GM12874 (cell line): ENCODE measurements around the gene THRB.

Experiments
- TF ChIP-seq, protein P1 (sequence below): IDR thresholded peaks from 2 replicates; pipeline ENCODE4 v1.5.1; 2011; ENCODE audit warnings: low read depth, mild to moderate bottlenecking, control low read depth, low read length, moderate library complexity; ENCODE audit not compliant: insufficient read depth

Gene THRB

GRCh38 chr3:24512564-24513197 is 18.0 kb upstream of the THRB start:
- TF ChIP-seq, protein P1, sequence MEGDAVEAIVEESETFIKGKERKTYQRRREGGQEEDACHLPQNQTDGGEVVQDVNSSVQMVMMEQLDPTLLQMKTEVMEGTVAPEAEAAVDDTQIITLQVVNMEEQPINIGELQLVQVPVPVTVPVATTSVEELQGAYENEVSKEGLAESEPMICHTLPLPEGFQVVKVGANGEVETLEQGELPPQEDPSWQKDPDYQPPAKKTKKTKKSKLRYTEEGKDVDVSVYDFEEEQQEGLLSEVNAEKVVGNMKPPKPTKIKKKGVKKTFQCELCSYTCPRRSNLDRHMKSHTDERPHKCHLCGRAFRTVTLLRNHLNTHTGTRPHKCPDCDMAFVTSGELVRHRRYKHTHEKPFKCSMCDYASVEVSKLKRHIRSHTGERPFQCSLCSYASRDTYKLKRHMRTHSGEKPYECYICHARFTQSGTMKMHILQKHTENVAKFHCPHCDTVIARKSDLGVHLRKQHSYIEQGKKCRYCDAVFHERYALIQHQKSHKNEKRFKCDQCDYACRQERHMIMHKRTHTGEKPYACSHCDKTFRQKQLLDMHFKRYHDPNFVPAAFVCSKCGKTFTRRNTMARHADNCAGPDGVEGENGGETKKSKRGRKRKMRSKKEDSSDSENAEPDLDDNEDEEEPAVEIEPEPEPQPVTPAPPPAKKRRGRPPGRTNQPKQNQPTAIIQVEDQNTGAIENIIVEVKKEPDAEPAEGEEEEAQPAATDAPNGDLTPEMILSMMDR = no peak

DNA sequence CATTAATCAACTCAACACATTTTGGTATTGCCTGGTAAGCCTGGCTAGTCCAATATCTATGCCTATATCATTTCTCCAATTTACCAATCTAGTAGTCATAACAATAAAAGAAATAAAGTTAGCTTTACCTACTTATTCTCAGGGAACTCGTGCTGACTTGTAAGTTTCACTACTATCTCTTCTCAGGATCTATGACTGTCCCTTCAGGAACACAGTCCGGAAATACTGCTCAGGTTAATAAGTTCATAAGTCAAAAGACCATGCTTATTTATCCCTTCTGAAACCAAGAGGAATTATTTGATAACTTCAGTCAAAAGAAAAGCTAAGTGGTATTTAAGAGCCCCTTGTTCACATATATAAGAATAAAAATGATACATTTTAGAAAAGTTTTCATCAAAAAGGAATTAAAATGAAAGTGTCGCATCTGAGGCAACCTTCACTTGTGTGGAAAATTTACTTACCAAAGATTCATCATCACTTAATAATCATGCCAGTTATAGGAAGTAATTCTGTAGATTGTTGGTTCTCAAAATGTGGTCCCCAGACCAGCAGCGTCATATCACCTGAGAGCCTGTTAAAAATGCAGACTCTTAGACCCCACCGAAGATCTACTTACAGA is 15.5 kb upstream of the THRB start:
- TF ChIP-seq, protein P1 = no peak

DNA sequence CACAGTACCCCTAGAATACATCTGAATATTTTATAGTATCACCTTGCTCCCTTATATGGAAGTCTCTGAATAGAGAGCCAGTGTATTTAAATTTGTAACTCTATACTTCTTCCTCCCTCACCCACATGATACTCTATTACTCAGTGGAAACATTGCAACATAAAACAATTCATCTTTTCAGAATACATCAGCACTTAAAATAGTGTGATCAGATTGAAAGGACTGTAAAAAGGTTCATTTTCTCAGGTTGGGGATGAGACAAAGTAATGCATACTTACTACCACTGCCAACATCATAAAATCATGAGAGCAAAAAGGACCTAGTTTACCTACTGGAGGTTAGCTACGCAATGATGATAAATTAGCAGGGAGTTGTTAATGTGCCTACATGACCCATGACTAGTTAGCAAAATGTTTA is 13.8 kb upstream of the THRB start:
- TF ChIP-seq, protein P1 = no peak

DNA sequence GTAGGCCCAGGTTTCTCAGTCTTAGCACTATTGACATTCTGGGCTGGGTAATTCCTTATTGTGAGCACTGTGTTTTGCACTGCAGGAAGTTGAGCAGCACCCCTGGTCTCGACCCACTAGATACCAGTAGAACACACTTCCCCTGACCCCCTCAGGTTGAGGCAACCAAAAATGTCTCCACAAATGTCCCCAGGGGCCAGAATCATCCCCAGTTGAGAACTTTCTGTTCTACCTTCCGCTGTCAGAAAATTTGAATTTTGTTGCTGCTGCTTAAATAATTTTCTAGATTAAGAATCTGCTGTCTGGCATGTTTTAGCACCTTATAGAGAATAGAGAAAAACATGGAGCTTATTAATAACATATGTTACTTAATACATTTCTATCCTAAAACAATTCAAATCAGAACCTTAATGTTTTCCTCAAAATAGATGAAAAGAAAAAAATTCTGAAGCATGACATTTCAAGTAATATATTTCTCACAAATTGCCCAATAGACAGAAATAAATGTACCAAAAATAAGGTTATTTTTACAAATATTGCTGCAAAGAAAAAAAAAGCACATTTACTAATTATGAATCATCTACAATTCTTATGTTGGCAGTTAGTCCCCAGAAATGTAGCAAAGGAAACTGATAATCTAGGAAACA is 13.2 kb upstream of the THRB start:
- TF ChIP-seq, protein P1 = no peak

DNA sequence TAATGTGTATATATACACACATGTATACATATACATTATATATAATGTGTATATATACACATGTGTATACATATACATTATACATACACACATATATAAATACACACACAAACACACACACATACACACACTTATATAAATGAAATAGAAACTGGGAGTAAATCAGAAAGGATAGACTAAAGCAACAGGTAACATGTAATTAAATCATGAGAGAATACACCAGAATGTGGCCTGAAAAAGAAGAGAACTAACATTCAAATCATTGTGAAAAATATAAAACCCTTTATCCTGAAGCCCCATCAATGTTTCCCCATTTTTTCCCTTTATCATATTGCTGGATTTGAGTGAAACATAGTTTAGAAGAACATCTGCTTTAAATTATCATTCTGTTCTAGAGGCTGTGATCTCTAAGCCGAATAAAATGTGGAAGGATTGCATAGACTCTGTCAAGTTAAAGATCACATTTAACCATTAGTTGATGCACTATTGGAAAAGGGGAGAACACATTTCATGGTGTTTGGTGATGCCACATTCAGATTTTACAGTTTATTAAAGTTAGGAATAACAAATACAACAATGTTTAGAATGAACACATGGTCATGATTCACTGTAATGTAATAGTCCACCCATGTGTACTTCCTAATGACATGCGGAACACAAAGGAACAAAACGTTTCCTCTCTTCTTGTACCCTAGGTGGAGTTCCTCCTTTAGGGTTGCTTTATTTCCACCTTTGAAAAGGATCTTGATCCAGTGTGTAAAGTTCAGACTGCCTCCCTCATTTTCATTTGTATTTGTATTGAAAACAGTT is 12.5 kb upstream of the THRB start:
- TF ChIP-seq, protein P1 = no peak

DNA sequence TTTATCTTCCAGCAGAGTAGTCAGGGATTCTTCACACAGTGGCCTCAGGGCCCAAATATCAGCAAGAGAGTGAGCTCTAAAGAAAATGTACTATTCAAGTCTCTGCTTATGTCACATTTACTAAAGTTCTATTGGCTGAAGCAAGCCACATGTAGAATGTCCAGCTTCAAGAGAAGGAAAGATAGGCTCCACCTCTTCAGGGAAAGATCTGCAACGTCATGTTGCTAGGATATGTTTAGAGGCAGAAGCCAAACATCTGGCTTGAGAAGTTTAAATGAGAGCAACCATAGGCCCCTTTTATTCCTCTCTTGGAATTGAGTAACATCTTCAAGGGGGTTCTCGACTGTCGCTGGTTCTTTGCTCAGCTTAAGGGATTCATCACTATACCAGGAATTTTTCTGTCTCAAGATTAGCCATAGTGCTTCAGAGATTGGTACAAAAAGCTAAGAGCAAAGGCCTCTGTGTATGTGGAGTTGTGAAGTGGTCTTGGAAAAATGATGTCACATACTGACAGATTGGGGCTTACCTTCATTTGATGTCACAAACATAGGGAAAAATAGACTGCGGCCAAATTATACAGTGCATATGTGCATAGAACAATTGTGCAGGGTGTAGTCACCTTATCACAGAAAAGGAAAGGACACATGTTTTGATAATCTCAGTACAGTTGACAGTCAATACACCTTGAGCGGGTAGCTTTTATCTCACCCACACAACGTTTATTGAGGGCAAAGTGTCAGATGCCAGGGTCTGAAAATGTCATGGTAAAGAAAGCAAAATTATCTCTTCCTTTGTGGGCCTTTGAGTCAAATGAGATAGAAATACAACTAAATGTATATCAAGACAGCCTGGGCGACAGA is 11.3 kb upstream of the THRB start:
- TF ChIP-seq, protein P1 = no peak
